HEK293T (cell line): Measurements from ENCODE around the gene AMN1.

Source experiments
- CTCF ChIA-PET: fragments of 350-600 bp; formaldehyde crosslinking; extraction: SDS; loops from one replicate; lab custom pipeline; 2021; ENCODE audit warnings: antibody characterized with exemption, inconsistent platforms; lab: Yijun Ruan, JAX
- POLR2A ChIA-PET: fragments of 350-600 bp; formaldehyde crosslinking; extraction: SDS; loops from one replicate; lab custom pipeline; 2020; ENCODE audit warnings: antibody characterized with exemption, inconsistent platforms; lab: Yijun Ruan, JAX
- DNase-seq: peaks from one replicate; pipeline ENCODE4 v3.0.0; 2012; ENCODE audit warnings: mixed read lengths; ENCODE audit errors: extremely low spot score
- ARNT ChIP-seq: fragments of 450-650 bp; IDR thresholded peaks from 2 replicates; pipeline ENCODE4 v1.6.1; 2017; ENCODE audit warnings: mild to moderate bottlenecking
- BHLHE40 ChIP-seq: fragments of 450-650 bp; IDR thresholded peaks from 2 replicates; pipeline ENCODE4 v1.6.1; 2016; ENCODE audit warnings: mild to moderate bottlenecking, moderate library complexity, borderline replicate concordance
- CTBP1 ChIP-seq: fragments of 450-650 bp; IDR thresholded peaks from 2 replicates; pipeline ENCODE4 v1.6.1; 2016; ENCODE audit warnings: borderline replicate concordance
- ELF4 ChIP-seq: fragments of 450-650 bp; IDR thresholded peaks from 2 replicates; pipeline ENCODE4 v1.6.1; 2017; ENCODE audit warnings: antibody characterized with exemption
- FOXA1 ChIP-seq: fragments of 450-650 bp; IDR thresholded peaks from 2 replicates; pipeline ENCODE4 v1.6.1; 2016; ENCODE audit warnings: mild to moderate bottlenecking
- FOXK2 ChIP-seq: fragments of 450-650 bp; IDR thresholded peaks from 2 replicates; pipeline ENCODE4 v1.6.1; 2016; ENCODE audit warnings: mild to moderate bottlenecking
- FOXM1 ChIP-seq: fragments of 450-650 bp; IDR thresholded peaks from 2 replicates; pipeline ENCODE4 v1.6.1; 2017; ENCODE audit warnings: mild to moderate bottlenecking, borderline replicate concordance
- HDGF ChIP-seq: fragments of 450-650 bp; IDR thresholded peaks from 2 replicates; pipeline ENCODE4 v1.6.1; 2017; ENCODE audit warnings: antibody characterized with exemption, borderline replicate concordance
- L3MBTL2 ChIP-seq: fragments of 450-650 bp; conservative IDR thresholded peaks from 2 replicates; pipeline ENCODE4 v1.6.1; 2016; ENCODE audit warnings: mild to moderate bottlenecking
- LEF1 ChIP-seq: fragments of 450-650 bp; IDR thresholded peaks from 2 replicates; pipeline ENCODE4 v1.6.1; 2017; ENCODE audit warnings: mild to moderate bottlenecking, borderline replicate concordance
- NFRKB ChIP-seq: fragments of 450-650 bp; IDR thresholded peaks from 2 replicates; pipeline ENCODE4 v1.6.1; 2016; ENCODE audit warnings: mild to moderate bottlenecking, moderate library complexity
- PKNOX1 ChIP-seq: fragments of 450-650 bp; IDR thresholded peaks from 2 replicates; pipeline ENCODE4 v1.6.1; 2016
- SP1 ChIP-seq: fragments of 450-650 bp; IDR thresholded peaks from 2 replicates; pipeline ENCODE4 v1.6.1; 2017
- SUZ12 ChIP-seq: fragments of 450-650 bp; IDR thresholded peaks from 2 replicates; pipeline ENCODE4 v1.6.1; 2016; ENCODE audit warnings: mild to moderate bottlenecking
- TARDBP ChIP-seq: fragments of 450-650 bp; IDR thresholded peaks from 2 replicates; pipeline ENCODE4 v1.6.1; 2016
- ZNF384 ChIP-seq: fragments of 450-650 bp; IDR thresholded peaks from 2 replicates; pipeline ENCODE4 v1.6.1; 2016

Gene AMN1

GRCh38 chr12:31669020-31669419 is 59.8 kb downstream of the AMN1 start:
- ChIA-PET CTCF (no interaction called here), POLR2A (interaction anchor here (2.1 kb wide), 1 partner anchor 10 kb away, joined by 8 read pairs; no protein-coding TSS in a partner anchor)
- no peak for TF ChIP-seq FOXM1
- TF ChIP-seq LEF1: no peak
- no peak for TF ChIP-seq NFRKB
- TF ChIP-seq SUZ12: no peak
- no peak for TF ChIP-seq CTBP1
- TF ChIP-seq ZNF384: no peak
- TF ChIP-seq BHLHE40: no peak
- no peak for TF ChIP-seq L3MBTL2
- no peak for TF ChIP-seq SP1
- TF ChIP-seq FOXK2: no peak
- no peak for TF ChIP-seq TARDBP
- TF ChIP-seq ELF4: no peak
- no peak for TF ChIP-seq HDGF
- no peak for TF ChIP-seq FOXA1
- TF ChIP-seq PKNOX1: no peak
- no peak for DNase-seq

- ChIA-PET CTCF (no interaction called here), POLR2A (no interaction called here)
- no peak for DNase-seq
- TF ChIP-seq CTBP1: no peak
- TF ChIP-seq L3MBTL2: no peak
- no peak for TF ChIP-seq NFRKB
- no peak for TF ChIP-seq FOXK2
- no peak for TF ChIP-seq FOXA1
- no peak for TF ChIP-seq ZNF384
- no peak for TF ChIP-seq ARNT
- no peak for TF ChIP-seq ELF4
- no peak for TF ChIP-seq FOXM1
- TF ChIP-seq TARDBP: no peak
- no peak for TF ChIP-seq HDGF
- no peak for TF ChIP-seq BHLHE40
- TF ChIP-seq SUZ12: no peak
- no peak for TF ChIP-seq PKNOX1
- TF ChIP-seq LEF1: no peak
Measured at GRCh38 chr12:31664038-31664437, 64.8 kb downstream of the AMN1 start.

- no peak for DNase-seq
- ChIA-PET CTCF (no interaction called here), POLR2A (no interaction called here)
- TF ChIP-seq LEF1: no peak
- TF ChIP-seq FOXA1: no peak
Measured at GRCh38 chr12:31663576-31663975, 65.2 kb downstream of the AMN1 start.

- CTCF ChIA-PET: no interaction called here
- no peak for TF ChIP-seq FOXK2
- no peak for TF ChIP-seq BHLHE40
- TF ChIP-seq ZNF384: no peak
- TF ChIP-seq HDGF: no peak
- no peak for TF ChIP-seq NFRKB
- no peak for TF ChIP-seq ARNT
- no peak for TF ChIP-seq PKNOX1
- TF ChIP-seq FOXA1: no peak
- no peak for TF ChIP-seq FOXM1
- no peak for TF ChIP-seq LEF1
- TF ChIP-seq TARDBP: no peak
- TF ChIP-seq L3MBTL2: no peak
- no peak for TF ChIP-seq SUZ12
- TF ChIP-seq ELF4: no peak
- no peak for TF ChIP-seq CTBP1
- TF ChIP-seq SP1: no peak
- DNase-seq: no peak
- POLR2A ChIA-PET: no interaction called here
Measured at GRCh38 chr12:31662176-31662849, 66.5 kb downstream of the AMN1 start.

GRCh38 chr12:31659087-31659942 is 69.5 kb downstream of the AMN1 start, which contains the start of gene ETFBKMT:
ETFBKMT (plus strand) TSS chr12:31659688; CDS start chr12:31661954, 2,266 bp downstream.
- ChIA-PET POLR2A (interaction anchor here (0.6 to 1.4 kb wide), 15 partner anchors 9 to 447 kb away, joined by 3 to 8 read pairs (median 3); partner anchors contain the start of gene AMN1), CTCF (interaction anchor here (1.0 kb wide), 1 partner anchor 85 kb away, joined by 3 read pairs; no protein-coding TSS in a partner anchor)
- DNase-seq: peak; percentile 87
- TF ChIP-seq FOXM1 (no peak), CTBP1 (no peak), TARDBP (no peak), PKNOX1 (peak; percentile 94), ELF4 (peak; percentile 62), L3MBTL2 (peak; percentile 42; the same call in 1 of the 2 replicates)
